Stimulated activated CD4-positive, alpha-beta T cell treated with anti-CD3 and anti-CD28 coated beads, TNF-alpha, amount 100 ng/mL, for 1 hour (primary cell): ENCODE measurements around the gene HOXA4.

Experiments used
- DNase-seq, 3 donors: peaks; one replicate each; pipeline ENCODE4 v3.0.0-alpha.2; 2020; ENCODE audit warnings: low read depth in 3 of 3, low spot score in 1 of 3

HOXA4 gene

GRCh38 chr7:27147199-27148030 is 16.9 kb upstream of the HOXA4 start, which contains the start of gene HOXA6:
Gene HOXA6 (minus strand): TSS chr7:27147774. CDS start chr7:27147749, 25 bp downstream.
- no peak for DNase-seq

DNA sequence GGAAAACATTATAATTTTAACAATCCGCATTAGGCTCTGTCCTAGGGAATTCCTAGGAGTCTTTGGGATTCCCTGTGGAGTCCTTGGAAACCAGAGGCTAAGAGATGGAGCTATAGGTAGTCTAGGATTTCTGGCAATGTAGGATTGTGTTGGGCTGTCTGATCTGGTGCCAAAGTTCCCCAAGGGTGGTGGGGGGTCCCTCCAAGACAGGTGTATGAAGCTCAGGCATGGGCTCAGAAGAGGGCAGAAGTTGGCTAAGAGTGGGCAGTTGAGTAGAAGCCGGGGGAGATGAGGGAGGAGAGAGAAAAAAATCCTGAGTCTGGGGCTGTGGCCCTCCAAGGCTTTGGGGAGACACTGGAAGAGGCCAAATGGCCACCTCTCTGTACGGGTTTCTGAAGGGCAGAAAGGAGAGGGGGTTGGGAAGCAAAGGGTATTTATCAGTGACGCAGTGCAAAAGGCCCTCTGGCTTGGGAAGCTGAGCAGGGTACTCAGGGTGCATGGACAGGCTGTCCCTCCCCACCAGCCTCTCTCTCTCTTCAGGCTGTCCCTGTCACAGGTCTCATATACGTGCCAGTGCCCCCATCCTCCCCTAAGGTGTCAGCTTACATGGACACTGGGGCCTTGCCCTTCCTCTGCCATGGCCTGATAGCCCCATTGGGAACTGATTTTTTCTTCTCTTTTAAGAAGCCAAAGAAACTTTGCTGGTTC is 16.1 kb upstream of the HOXA4 start:
- DNase-seq, result no peak

DNA sequence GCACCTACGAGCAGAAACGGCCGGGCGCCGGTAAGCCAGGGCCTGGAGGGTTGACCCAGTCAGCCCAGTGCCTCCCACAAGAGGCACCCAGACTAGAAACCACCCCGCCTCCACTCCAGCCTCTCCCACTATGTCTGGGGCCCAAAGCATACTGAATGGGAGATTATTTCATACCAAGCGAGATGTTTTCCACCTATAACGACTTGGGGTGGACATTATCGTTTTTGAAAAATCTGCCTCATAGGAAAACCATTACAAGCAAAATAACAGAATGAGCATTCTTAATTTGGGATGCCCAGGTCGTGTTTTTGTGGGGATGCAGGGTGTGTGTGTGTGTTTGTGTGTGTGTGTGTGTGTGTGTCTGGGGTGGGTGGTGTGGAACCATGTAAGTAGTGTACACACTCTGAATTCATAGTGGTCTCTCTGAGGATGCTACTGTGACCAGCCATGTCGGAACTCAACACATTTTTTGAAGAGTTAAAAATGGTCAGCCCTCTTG is 15.4 kb upstream of the HOXA4 start:
- no peak for DNase-seq

- DNase-seq, result no peak
Observed at GRCh38 chr7:27145165-27145913, 14.8 kb upstream of the HOXA4 start.

DNA sequence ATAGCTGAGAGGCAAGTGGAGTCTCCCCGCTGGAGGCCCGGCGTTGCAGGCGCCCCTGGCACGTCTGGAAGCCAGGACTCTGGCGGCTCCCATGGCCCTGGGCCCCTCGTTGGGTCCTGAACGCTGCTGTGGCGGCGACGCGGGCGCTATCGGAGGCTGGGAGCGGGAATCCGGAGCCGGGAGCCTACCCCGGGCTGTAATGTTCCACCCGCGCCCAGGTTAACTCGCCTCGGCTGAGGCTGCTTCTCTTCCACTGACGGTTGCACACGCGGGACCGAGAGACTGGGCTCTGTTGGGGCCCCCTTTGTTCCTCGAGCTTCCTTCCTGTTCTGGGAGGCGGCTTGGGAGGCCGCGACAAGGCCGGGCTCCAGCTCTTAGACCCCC is 14.2 kb upstream of the HOXA4 start:
- no peak for DNase-seq

- no peak for DNase-seq
Observed at GRCh38 chr7:27143950-27144780, 13.6 kb upstream of the HOXA4 start.

- DNase-seq, result no peak
Observed at GRCh38 chr7:27143023-27143949, 12.7 kb upstream of the HOXA4 start, which contains the start of gene HOXA5. Gene HOXA5 (minus strand): TSS chr7:27143681. CDS start chr7:27143607, 74 bp downstream.

DNA sequence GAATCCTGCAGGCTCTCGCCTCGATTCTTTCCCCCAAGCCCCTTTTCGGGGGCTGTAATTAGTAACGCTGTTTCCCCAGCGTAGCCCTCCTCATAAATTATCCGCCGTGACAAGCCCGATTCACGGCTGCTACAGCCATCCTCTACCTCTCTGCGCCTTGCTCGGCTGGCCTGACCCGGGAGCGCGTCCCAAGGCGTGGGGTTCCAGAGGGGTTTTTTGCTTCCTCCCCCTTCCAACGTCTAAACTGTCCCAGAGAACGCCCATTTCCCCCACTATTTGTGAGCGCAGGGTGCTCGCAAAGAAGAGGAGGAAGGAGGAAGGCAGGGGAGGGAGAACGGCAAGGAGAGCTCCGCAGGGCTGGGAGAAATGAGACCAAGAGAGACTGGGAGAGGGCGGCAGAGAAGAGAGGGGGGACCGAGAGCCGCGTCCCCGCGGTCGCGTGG is 12.0 kb upstream of the HOXA4 start:
- no peak for DNase-seq

DNA sequence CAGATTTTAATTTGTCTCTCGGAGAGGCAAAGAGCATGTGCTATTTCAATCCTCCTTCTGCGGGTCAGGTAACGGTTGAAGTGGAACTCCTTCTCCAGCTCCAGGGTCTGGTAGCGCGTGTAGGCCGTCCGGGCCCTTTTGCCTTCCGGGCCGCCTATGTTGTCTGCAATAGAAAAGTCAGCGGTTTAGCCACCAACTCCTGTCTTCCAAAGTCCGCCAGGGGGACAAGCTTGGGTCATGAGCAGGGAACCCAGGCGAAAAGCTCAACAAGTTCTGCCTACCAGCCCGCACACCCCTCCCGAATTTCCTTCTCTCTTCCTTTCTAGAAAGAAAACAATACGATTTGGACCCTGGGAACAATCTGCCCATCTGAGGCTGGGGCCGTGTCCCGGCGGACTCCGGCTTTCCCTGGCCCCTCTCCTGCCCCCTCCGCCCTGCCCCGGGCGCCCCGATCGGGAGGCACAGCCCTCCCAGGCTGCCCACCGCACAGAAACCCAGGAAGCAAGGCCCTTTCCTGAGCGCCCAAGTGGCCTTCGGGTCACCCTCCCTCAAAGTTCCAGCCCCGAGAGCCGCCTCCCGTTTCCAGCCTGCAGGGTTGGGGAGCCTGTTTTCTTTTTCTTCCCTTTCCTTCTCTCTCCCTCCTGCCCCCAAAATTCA is 11.5 kb upstream of the HOXA4 start:
- no peak for DNase-seq

GRCh38 chr7:27141137-27141922 is 10.8 kb upstream of the HOXA4 start:
- no peak for DNase-seq

GRCh38 chr7:27140126-27140857 is 9.7 kb upstream of the HOXA4 start:
- DNase-seq, result no peak

- no peak for DNase-seq
Observed at GRCh38 chr7:27139334-27140125, 9.0 kb upstream of the HOXA4 start.

- no peak for DNase-seq
Observed at GRCh38 chr7:27138985-27139333, 8.4 kb upstream of the HOXA4 start.

DNA sequence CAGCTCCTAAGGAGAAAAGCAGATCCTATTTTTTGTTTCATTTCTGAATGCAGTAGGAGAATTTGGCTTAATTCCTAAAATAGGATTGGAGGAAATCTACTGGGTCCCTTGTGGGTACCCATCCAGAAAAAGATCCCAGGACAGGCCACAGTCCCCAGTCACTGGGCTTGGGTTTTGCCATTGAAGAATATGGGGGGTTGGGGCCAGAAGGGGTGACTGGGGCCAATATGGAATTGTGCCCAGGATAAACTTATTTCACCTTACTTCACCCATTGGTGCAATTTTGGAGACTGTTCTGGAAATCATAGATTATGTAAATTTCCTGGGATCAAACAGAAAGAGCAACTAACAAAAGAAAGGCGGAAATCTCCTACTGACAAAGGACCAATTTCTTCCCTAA is 7.9 kb upstream of the HOXA4 start:
- DNase-seq, result no peak

DNA sequence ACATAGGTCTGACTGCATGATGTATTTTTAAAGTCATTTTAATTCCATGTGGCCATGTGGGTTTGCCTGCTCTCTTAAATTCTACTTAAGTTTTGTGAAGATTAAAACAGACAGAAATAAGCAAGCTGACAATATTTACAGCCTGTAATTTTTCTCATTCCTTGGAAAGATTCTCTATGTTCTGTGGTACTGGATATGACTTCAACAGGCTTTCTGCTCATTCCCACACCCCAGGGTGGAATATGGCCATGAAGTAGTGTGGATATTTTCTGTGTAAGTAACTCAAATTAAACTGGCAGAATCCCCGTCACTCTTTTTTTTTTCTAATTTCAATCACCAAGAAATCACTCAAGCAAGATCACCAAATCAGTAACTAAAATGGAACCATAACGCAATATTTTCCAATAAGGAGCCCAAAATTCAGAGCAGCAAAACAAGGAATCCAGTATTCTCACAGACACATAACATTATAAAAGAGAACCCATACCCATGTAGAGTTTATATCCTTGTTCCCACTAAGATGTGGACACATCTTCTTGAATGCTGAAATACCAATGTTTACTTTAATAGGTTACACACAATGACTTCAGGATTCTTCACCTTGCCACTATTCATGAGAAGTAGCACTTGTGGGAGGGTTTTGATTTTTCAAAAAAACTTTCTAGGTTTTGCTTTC is 7.2 kb upstream of the HOXA4 start:
- DNase-seq, result no peak

DNA sequence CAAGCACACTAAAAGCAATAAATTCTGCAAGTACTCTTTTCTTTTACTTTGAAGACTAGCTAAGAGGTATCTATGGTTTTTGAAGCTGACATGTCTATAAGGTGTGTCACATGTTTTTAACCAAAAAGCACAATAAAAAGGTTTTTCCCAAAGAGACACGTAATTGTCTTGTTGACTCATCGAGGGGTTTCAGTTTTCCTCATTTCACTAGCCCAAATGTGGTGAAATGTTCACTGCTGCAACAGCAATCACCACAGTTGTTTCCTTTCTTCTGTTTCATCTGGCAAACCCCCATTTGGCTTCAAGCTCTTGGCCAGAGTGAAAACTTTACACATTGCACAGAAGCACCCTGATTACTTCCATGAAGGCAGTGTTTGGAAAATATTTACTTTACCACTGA is 3.8 kb upstream of the HOXA4 start:
- no peak for DNase-seq
